ENCODE data around the gene PARD3B. TPM values are rescaled to one million over a fixed set of nuclear protein-coding genes. Genes with fewer than 3 reads are reported as not detected.

PARD3B gene
- total and polyA plus RNA-seq, 2 donors from 2014 or later, result 5.3 to 29.6 TPM

DNA sequence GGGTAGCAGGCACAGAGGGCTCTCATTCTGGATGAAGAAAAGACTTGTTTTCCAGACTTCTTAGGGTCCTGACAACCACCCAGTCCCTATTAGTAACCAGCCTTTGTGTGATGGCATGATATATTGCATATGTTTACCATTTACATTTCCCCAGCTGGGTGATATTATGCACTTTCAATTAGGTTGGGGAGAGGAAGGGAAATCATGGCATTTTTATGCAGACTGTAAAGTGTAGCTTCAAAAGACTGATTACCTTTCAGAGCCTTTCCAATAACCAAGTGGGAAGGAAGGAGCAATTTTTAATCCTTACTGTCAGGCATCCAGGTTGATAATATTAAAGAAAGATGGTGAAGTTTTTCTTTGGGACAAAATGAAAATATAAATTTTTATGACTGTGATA lies 896.2 kb downstream of the PARD3B start:
- no peak for FAIRE-seq
- H3K36me3 ChIP-seq (ENCODE audit: control insufficient read depth in 2 of 3, insufficient read depth in 3 of 3, low read length in 3 of 3), result no peaks in the 10 kb centered on the region
- H3K9ac ChIP-seq (ENCODE audit: low read length in 3 of 3), result no peak overlapping the region
- no peak overlapping the region for H3K27ac ChIP-seq (ENCODE audit: low read depth in 2 of 2, low read length in 2 of 2)
- intact Hi-C loops (cut with DNase I), result no loop called here
- no peak overlapping the region for H3K4me3 ChIP-seq (ENCODE audit: low read length in 3 of 3)
- H3K9me3 ChIP-seq (ENCODE audit: control insufficient read depth in 2 of 3, insufficient read depth in 1 of 3, low read length in 3 of 3), result no peaks in the 10 kb centered on the region
- H3K4me1 ChIP-seq (ENCODE audit: control insufficient read depth in 2 of 3, insufficient read depth in 2 of 3, low read depth in 1 of 3, low read length in 3 of 3), result no peaks in the 10 kb centered on the region
- TF ChIP-seq, protein P1, sequence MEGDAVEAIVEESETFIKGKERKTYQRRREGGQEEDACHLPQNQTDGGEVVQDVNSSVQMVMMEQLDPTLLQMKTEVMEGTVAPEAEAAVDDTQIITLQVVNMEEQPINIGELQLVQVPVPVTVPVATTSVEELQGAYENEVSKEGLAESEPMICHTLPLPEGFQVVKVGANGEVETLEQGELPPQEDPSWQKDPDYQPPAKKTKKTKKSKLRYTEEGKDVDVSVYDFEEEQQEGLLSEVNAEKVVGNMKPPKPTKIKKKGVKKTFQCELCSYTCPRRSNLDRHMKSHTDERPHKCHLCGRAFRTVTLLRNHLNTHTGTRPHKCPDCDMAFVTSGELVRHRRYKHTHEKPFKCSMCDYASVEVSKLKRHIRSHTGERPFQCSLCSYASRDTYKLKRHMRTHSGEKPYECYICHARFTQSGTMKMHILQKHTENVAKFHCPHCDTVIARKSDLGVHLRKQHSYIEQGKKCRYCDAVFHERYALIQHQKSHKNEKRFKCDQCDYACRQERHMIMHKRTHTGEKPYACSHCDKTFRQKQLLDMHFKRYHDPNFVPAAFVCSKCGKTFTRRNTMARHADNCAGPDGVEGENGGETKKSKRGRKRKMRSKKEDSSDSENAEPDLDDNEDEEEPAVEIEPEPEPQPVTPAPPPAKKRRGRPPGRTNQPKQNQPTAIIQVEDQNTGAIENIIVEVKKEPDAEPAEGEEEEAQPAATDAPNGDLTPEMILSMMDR (IDR thresholded peaks at IDR 0.05; ENCODE audit: borderline replicate concordance, extremely low read depth, insufficient read depth), result no peak
- no peak for DNase-seq
- no peaks in the 10 kb centered on the region for H3K27me3 ChIP-seq (ENCODE audit: control insufficient read depth, insufficient read depth, low read length)

DNA sequence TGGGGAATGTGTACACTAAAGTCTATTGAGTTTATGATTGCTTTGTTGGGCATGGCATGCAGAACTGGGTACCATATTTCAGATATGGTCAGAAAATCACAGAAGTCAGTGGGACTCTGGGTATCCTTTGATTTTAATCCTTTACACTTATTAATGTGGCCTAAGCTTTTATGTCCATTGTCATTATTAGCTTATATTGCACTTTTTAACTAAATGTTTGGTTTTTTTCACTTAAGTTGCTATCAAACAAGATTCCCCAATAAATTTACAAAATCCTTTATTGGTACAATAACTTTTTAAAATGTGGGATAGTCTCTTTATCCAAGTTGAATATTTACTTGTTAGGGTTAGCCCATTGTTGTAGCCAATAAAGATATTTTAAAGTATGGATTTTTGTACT lies 902.9 kb downstream of the PARD3B start:
- Histone ChIP-seq H3K4me3 (ENCODE audit: low read length in 3 of 3) (no peak overlapping the region), H3K36me3 (ENCODE audit: control insufficient read depth in 2 of 3, insufficient read depth in 3 of 3, low read length in 3 of 3) (no peaks in the 10 kb centered on the region), H3K9me3 (ENCODE audit: control insufficient read depth in 2 of 3, insufficient read depth in 1 of 3, low read length in 3 of 3) (no peaks in the 10 kb centered on the region), H3K27ac (ENCODE audit: low read depth in 2 of 2, low read length in 2 of 2) (no peak overlapping the region), H3K4me1 (ENCODE audit: control insufficient read depth in 2 of 3, insufficient read depth in 2 of 3, low read depth in 1 of 3, low read length in 3 of 3) (no peaks in the 10 kb centered on the region), H3K27me3 (ENCODE audit: control insufficient read depth, insufficient read depth, low read length) (no peaks in the 10 kb centered on the region), H3K9ac (ENCODE audit: low read length in 3 of 3) (no peak overlapping the region)
- intact Hi-C loops (cut with DNase I), result no loop called here
- no peak for DNase-seq
- TF ChIP-seq, protein P1 (IDR thresholded peaks at IDR 0.05; ENCODE audit: borderline replicate concordance, extremely low read depth, insufficient read depth), result no peak
- FAIRE-seq, result no peak

DNA sequence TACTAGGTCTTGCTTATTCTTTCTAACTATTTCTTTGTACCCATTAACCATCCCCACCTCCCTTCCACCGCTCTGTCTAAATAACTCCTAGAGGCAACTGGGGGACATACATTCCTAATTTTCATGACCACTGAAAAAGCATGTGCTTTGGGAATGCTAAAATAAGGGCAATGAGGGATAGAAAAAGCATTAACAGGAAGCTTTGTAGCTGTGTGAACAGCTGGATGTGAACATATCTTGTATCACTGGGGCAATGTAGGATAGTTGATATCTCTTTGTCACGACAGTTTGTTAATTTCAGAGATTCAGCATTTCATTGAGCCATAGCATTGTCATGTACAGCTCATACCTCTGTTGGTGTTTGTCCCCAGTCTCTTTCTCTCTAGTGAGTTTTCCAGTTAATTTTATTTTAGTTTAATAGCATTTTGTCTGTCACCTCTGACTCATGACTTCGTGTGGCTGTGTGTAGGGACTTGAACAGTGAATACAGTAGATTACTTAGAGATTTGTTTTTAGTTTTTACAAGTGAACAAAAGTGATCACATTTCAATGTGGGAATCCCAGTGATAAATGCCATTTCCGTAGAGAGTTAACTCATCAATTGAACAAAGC lies 906.7 kb downstream of the PARD3B start:
- H3K27me3 ChIP-seq (ENCODE audit: control insufficient read depth, insufficient read depth, low read length), result no peaks in the 10 kb centered on the region
- no peak for DNase-seq
- H3K36me3 ChIP-seq (ENCODE audit: control insufficient read depth in 2 of 3, insufficient read depth in 3 of 3, low read length in 3 of 3), result no peaks in the 10 kb centered on the region
- H3K27ac ChIP-seq (ENCODE audit: low read depth in 2 of 2, low read length in 2 of 2), result no peak overlapping the region
- no peak overlapping the region for H3K4me3 ChIP-seq (ENCODE audit: low read length in 3 of 3)
- no peaks in the 10 kb centered on the region for H3K4me1 ChIP-seq (ENCODE audit: control insufficient read depth in 2 of 3, insufficient read depth in 2 of 3, low read depth in 1 of 3, low read length in 3 of 3)
- no peak for FAIRE-seq
- TF ChIP-seq, protein P1 (IDR thresholded peaks at IDR 0.05; ENCODE audit: borderline replicate concordance, extremely low read depth, insufficient read depth), result no peak
- intact Hi-C loops (cut with DNase I), result no loop called here
- no peak overlapping the region for H3K9ac ChIP-seq (ENCODE audit: low read length in 3 of 3)
- H3K9me3 ChIP-seq (ENCODE audit: control insufficient read depth in 2 of 3, insufficient read depth in 1 of 3, low read length in 3 of 3), result no peaks in the 10 kb centered on the region

DNA sequence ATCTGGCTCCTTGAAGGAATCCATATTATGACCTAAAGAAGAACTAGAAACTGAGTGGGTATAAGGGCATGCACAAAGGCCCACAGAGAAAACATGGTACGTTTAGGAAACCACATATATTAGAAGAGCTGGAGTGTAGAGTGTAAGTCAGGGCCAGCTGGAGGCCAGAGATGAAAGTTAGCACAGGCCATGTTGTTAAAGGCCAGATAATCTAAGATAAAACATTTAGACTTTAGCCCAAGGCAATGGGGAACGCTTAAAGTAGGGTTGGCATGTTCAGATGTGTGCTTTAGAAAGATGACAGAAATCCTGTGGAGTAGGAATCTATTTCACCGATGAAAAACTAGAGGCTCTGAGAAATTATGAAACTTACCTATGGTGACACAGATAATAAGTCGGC lies 907.9 kb downstream of the PARD3B start:
- TF ChIP-seq, protein P1 (IDR thresholded peaks at IDR 0.05; ENCODE audit: borderline replicate concordance, extremely low read depth, insufficient read depth), result no peak
- Histone ChIP-seq H3K27me3 (ENCODE audit: control insufficient read depth, insufficient read depth, low read length) (no peaks in the 10 kb centered on the region), H3K9me3 (ENCODE audit: control insufficient read depth in 2 of 3, insufficient read depth in 1 of 3, low read length in 3 of 3) (no peaks in the 10 kb centered on the region), H3K4me1 (ENCODE audit: control insufficient read depth in 2 of 3, insufficient read depth in 2 of 3, low read depth in 1 of 3, low read length in 3 of 3) (no peaks in the 10 kb centered on the region), H3K4me3 (ENCODE audit: low read length in 3 of 3) (no peak overlapping the region), H3K36me3 (ENCODE audit: control insufficient read depth in 2 of 3, insufficient read depth in 3 of 3, low read length in 3 of 3) (no peaks in the 10 kb centered on the region), H3K9ac (ENCODE audit: low read length in 3 of 3) (no peak overlapping the region), H3K27ac (ENCODE audit: low read depth in 2 of 2, low read length in 2 of 2) (no peak overlapping the region)
- intact Hi-C loops (cut with DNase I), result no loop called here
- DNase-seq (no peak), FAIRE-seq (no peak)
